Dedifferentiated amniotic fluid mesenchymal stem cell (primary cell): Measurements from ENCODE around the gene CD200.
"Not testable (repeated sequence)": the region's sequence is repeated elsewhere in the genome, so short reads cannot be mapped to it uniquely, and the experiment has no call there.

Source experiments
- DNase-seq: peaks from one replicate; pipeline ENCODE4 v3.0.0-alpha.2; 2016; ENCODE audit errors: extremely low spot score

The CD200 gene

GRCh38 chr3:112360561-112360960 lies 27.6 kb downstream of the CD200 start:
- no peak for DNase-seq

- DNase-seq: no peak
Observed at GRCh38 chr3:112362221-112362620, 29.3 kb downstream of the CD200 start.

DNA sequence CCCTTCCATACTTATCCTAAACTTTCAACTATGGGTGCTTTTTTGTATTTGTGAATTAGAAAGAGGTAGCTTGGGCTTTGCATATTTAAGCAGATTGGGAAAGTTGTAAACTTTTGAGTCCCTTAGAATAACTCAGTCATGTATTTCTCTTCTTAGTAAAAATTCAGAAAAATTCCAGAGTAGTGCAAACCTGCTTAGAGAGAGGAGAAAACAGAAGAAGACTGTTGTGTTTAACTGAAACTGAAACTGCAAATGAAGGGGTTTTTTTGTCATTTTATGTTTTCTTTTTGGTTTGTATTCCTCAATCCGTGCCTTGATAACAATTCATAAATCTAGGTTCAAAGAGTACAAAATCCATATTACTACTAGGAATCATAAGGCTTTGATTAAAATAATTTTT lies 31.3 kb downstream of the CD200 start:
- DNase-seq: no peak

GRCh38 chr3:112365035-112365434 lies 32.1 kb downstream of the CD200 start:
- no peak for DNase-seq

DNA sequence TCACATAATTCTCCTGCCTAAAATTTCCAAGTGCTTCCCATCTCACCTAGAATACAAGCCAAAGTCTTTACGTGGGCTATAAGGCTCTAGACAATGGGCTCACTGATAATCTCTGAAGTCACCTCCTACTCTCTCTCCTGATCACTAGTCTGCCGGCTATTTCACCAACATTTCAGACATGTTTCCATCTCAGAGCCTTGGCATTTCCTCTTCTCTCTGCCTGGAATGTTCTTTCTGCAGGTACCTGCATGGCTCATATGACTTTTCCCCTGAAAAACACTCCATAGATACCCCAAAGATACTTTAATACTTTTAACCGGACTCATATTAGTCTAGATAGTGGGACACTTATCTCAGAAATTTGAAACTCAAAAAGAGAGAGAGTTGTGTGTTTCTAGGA lies 32.7 kb downstream of the CD200 start:
- DNase-seq: no peak

DNA sequence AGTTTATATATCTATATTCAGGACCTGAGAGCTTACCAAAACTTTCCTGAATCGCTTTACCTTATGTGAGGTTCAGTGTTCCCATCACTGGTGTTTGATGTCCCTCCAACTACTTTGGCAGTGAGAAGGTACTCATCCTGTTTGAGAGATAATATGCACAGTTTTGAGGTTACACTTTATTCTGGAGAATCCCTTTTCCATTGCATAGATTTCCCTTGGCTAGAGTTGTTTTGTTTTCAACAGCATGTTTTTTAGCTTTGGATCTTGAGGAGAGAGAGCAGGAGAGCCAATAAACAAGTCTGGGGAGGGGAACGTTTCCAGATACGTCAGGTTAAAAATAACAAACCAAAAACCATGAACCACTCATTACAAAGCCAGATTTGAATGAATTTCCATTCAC lies 33.6 kb downstream of the CD200 start:
- DNase-seq: no peak

GRCh38 chr3:112371569-112371968 lies 38.6 kb downstream of the CD200 start:
- DNase-seq: no peak

DNA sequence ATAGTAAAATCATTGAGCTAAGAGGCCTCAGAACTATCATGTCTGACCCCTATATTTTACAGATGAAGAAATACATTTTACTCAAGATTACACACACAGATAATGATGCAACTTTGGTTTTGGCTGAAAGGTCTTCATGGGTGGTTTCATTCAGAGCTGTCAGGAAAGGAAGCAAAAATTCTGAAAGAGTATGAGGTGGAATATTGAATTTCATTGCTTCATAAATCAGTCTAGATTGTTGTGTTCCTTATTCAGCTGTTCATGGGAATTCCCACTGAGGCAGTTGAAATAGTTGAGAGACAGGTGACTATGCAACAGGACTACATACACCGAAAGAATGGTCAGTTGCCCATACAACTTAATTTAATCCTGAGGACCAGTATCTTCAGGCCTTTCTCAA lies 39.4 kb downstream of the CD200 start:
- no peak for DNase-seq

GRCh38 chr3:112373476-112373875 lies 40.5 kb downstream of the CD200 start:
- no peak for DNase-seq

- no peak for DNase-seq
Observed at GRCh38 chr3:112373924-112374323, 41.0 kb downstream of the CD200 start.

DNA sequence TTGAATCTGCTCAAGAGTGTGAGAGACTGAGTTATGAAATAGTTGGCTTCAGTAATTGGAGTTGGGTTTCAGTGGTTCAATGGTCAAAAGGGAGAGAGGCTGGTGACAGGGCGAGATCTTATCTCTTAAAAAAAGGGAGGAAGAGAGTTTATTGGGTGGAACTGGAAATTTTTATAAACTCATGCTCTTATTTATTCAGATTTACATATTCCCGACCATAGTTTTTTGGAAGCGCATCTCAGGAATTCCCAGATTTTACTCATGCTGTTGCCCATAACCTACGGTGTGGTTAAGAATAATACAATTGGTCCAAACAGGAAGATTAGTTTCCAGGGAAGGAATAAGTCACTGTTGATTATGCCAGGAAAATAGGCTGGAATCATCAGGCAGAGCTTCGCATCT lies 41.4 kb downstream of the CD200 start:
- no peak for DNase-seq

GRCh38 chr3:112375117-112375516 lies 42.2 kb downstream of the CD200 start:
- DNase-seq: no peak

GRCh38 chr3:112376241-112376911 lies 43.4 kb downstream of the CD200 start:
- no peak for DNase-seq

- no peak for DNase-seq
Observed at GRCh38 chr3:112376992-112377391, 44.0 kb downstream of the CD200 start.

GRCh38 chr3:112377568-112378071 lies 44.7 kb downstream of the CD200 start:
- no peak for DNase-seq

GRCh38 chr3:112378347-112378746 lies 45.4 kb downstream of the CD200 start:
- DNase-seq: not testable (repeated sequence)

DNA sequence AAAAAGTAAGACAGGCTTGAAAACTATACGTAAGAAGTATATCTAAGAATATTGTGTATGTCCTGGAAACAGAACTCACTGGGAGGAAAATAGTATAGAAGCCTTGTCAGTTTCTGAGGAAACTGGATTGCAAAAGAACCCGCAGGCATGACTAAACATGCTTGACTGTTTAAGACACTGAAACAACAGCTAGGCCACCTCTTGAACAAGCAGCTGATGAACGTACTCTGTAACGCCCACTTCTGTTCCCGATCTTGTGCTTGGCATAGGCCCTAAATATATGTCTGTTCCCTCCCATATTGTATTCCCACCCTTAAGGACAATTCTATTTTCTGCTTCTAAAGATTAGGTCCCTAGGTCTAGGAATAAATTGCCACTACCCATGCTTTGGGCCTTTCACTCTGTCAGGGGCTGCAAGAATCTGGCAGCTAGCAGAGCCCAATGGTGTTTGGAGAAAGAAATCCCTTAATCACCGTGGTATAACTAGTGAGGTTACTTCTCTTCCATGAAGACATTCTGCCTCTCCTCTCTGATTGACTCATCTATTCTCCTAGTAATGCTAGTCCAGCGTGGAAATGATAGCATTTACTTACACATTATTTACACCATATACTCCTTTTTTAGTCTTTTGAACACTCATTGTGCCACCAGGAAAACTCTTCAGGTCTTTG lies 46.2 kb downstream of the CD200 start:
- DNase-seq: no peak

DNA sequence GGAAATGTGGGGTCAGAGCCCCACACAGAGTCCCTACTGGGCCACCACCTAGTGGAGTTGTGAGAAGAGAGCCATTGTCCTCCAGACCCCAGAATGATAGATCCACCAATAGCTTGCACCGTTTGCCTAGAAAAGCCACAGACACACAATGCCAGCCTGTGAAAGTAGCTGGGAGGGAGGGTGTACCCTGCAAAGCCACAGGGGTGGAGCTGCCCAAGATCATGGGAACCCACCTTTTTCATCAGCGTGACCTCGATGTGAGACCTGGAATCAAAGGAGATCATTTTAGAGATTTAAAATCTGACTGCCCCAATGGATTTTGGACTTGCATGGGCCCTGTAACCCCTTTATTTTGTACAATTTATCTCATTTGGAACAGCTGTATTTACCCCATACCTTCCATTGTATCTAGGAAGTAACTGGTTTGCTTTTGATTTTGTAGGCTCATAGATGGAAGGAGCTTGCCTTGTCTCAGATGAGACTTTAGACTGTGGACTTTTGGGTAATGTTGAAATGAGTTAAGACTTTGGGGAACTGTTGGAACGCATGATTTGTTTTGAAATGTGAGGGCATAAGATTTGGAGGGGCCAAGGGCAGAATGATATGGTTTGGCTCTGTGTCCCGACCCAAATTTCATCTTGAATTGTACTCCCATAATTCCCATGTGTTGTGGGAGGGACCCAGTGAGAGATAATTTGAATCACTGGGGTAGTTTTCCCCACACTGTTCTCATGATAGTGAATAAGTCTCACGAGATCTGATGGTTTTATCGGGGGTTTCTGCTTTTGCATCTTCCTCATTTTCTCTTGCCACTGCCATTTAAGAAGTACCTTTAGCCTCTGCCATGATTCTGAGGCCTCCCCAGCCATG lies 49.0 kb downstream of the CD200 start:
- DNase-seq: no peak

DNA sequence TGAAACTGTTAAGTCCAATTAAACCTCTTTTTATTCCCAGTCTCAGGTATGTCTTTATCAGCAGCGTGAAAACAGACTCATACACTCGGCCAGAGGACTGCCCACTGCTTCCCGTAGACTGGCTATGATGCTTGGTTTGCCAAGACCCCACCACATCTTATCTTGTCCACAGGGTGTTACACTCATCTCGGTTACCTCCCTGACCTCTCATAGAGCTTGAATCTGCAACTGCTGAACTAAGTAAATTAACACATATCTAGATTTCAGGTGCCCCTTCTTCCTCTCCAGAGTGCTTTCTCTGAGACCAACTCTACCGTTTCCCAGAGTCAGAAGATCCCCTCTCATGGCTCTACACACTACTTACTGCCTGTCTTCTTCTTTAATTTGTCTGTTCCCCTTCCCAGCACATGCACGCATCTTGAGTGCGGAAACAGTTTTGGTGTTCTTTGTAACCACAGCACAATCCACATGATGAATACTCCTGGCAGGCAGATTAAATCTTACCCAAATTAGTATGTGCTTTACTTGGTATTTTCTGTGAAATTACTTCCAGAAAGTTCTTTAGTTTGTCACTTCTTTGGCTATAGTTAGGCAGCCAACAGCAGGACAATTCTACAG lies 49.7 kb downstream of the CD200 start:
- DNase-seq: no peak

GRCh38 chr3:112384769-112385168 lies 51.8 kb downstream of the CD200 start:
- DNase-seq: no peak

DNA sequence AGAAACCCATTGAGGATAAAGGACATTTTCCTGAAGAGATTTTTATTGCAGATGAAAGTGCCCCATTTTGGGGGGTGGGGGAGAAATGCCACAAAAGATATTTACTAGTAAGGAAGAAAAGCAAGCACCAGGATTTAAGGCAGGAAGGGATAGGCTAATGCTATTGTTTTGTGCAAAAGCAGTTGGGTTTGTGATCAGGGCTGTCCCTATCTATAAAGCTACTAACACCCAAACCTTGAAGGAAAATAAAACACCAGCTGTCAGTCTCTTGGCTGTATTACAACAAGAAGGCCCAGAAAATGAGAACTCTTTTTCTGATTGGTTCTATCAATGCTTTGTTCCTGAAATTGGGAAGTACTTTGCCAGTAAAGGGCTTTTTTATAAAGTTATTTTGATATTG lies 56.0 kb downstream of the CD200 start:
- no peak for DNase-seq

GRCh38 chr3:112389961-112390360 lies 57.0 kb downstream of the CD200 start:
- DNase-seq: no peak
